NCI-H446 (cell line): ENCODE results near the gene PPM1H.
"Not testable (repeated sequence)": the region's sequence is repeated elsewhere in the genome, so short reads cannot be mapped to it uniquely, and the experiment has no call there.

Source experiments
- DNase-seq, 2 experiments: peaks; one replicate each; lab custom pipeline; 2025; lab: John Stamatoyannopoulos, UW

Gene PPM1H

GRCh38 chr12:62908674-62909073 lies 26.3 kb downstream of the PPM1H start:
- DNase-seq = no peak

DNA sequence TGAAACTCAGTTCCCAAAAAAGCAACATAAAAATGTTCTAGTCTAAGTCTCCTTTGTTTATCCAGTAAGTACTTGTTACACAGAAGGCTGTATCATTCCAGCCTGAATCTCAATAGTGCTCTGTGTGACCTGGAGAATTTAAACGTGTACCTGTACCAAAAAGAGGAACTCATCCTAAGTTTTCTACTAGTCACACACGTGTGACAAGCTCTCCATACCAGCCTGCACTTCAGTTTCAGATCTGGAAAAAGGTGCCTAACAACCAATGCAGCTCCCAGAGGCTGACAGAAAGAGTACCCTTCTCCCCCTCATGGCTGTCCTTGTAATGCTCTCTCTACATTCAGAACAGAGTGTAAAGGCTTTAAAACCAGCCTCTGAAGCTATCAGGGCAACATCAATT lies 27.4 kb downstream of the PPM1H start:
- DNase-seq = no peak

DNA sequence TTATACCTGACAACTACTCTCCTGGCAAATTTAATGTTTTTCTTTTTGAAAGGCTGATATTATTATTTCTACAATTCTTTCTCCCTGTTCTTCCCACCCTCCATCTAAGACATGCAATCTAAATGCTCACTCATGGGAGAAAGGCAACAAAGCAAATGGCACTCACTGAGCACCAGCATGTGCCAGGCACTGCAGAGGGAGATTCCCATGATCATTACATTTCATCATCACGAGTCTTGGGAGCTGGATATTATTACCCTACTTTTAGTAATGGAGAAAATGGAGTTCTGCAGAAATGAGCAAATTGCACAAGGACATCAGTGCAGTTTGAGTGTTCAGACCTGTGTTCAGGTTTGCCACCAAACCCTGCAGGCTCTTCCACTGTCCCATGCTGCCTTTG lies 27.9 kb downstream of the PPM1H start:
- no peak for DNase-seq

- no peak for DNase-seq
Measured at GRCh38 chr12:62903151-62903550, 31.8 kb downstream of the PPM1H start.

GRCh38 chr12:62900686-62901272 lies 34.2 kb downstream of the PPM1H start:
- no peak for DNase-seq

DNA sequence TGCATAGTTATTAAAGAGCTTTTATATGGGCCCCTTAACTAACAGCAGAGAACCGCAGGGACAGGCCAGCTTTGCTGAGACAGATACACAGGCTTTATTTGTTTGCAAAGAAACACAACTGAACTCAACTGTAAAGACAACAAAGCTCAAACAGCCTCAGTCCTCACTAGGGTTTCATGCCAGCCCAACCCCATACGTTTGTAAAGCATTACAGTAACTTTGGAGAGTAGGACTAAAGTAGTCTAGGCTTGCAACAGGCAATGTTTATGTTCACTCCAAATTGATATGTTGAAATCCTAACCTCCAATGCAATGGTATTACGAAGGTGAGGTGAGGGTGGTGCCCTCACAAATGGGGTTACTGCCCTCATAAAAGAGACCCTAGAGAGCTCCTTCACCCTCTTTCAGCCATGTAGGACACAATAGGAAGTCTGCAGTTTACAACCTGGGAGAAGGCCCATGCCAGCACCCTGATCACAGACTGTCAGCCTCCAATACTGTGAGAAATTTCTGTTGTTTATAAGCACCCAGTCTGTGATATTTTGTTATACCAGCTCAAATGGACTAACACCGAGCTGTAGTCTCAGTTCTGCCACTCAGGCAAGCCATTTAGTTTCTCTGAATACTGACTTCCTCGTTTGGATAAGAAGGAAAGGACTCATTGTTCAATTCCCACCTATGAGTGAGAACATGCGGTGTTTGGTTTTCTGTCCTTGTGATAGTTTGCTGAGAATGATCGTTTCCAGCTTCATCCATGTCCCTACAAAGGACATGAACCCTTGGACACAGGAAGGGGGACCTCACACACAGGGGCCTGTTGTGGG lies 35.2 kb downstream of the PPM1H start:
- DNase-seq = no peak

GRCh38 chr12:62898526-62898925 lies 36.4 kb downstream of the PPM1H start:
- no peak for DNase-seq

DNA sequence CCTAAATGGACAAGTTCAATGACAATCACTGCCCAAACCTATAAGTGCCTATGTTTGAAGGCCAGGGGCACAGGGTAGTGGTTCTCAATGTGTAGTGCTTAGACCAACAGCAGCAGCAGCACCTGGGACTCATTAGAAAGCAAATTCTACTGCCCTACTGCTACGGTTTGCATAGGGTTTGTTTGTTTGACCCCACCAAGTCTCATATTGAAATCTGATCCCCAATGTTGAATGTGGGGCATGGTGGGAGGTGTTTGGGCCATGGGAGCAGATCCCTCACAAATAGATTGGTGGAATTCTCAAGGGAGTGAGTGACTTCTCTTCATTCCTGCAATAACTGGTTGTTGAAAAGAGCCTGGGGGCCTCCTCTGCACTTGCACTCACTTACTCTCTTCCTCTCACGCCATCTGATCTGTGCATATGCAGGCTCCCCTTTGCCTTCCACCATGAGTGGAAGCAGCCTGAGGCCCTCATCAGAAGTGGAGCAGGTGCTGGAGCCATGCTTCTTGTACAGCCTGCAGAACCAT lies 39.5 kb downstream of the PPM1H start:
- DNase-seq = no peak

DNA sequence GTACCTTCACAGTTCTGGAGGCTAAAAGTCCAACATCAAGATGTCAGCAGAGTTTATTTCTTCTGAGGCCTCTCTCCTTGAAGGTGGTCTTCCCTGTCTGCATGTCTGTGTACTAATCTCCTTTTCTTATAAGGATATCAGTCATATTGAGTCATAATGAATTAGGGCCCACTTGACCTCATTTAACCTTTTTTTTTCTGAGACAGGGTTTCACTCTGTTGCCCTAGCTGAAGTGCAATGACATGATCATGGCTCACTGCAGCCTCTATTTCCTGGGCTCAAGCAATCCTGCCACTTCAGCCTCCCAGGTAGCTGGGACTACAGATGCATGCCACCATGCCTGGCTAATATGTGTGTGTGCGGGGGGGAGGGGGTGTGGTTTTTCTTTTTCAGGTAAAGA lies 41.7 kb downstream of the PPM1H start:
- DNase-seq = no peak

- DNase-seq = no peak
Measured at GRCh38 chr12:62891805-62892549, 43.0 kb downstream of the PPM1H start.

- DNase-seq = no peak
Measured at GRCh38 chr12:62888454-62889110, 46.4 kb downstream of the PPM1H start.

DNA sequence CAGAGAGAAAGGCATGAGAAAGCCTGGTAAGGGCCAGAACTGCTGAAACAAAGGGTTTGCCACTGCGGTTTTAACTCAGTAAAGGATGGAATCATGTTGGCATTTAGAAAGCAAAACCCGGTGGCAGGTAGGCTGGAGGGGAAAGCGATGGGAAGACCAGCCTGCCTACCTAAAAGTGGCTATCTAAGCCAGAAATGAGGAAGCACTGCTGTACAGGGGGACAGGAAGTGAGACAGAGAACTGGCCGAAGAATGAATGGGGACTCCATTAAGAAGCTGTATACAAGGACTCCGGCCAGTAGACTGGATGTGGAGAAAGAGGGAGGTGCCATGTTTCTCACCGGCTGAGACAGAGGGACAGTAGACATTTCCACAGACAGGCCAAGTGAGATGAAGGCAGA lies 48.2 kb downstream of the PPM1H start:
- DNase-seq = no peak

- DNase-seq = no peak
Measured at GRCh38 chr12:62885242-62885641, 49.7 kb downstream of the PPM1H start.

GRCh38 chr12:62884832-62885231 lies 50.1 kb downstream of the PPM1H start:
- DNase-seq = not testable (repeated sequence)

GRCh38 chr12:62882696-62883095 lies 52.3 kb downstream of the PPM1H start:
- DNase-seq = no peak

GRCh38 chr12:62882140-62882539 lies 52.8 kb downstream of the PPM1H start:
- DNase-seq = no peak

DNA sequence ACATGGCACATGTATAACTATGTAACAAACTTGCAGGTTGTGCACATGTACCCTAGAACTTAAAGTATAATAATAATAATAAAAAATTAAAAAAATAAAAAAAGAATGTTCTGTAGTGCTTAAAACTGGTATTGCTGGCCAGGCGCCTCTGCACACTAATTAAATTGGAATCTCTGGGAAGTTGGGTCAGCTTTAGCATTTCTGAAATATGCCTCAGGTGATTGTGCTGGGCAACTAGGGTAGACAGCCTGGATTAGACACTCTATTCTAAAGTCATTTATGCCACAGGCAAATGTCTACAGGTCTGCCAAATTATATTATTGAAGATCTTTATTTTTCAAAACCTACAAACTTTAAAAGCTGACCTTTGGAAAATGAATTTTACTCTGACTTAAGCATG lies 55.3 kb downstream of the PPM1H start:
- DNase-seq = no peak

DNA sequence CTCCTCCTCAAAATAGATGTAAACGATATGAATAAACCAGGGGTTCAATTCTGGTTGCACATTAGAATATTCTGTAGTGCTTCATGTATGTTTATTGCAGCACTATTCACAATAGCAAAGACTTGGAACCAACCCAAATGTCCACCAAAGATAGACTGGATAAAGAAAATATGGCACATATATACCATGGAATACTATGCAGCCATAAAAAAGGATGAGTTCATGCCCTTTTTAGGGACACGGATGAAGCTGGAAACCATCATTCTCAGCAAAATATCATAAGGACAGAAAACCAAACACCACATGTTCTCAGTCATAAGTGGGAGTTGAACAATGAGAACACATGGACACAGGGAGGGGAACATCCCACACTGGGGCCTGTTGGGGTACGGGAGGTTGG lies 55.7 kb downstream of the PPM1H start:
- not testable (repeated sequence) for DNase-seq

- DNase-seq = no peak
Measured at GRCh38 chr12:62878211-62878610, 56.7 kb downstream of the PPM1H start.

GRCh38 chr12:62876938-62877548 lies 57.9 kb downstream of the PPM1H start:
- DNase-seq = no peak

GRCh38 chr12:62873826-62874448 lies 61.0 kb downstream of the PPM1H start:
- no peak for DNase-seq
